SH-SY5Y (cell line): ENCODE results near the gene PLPP2.

Source experiments
- GATA2 ChIP-seq: IDR thresholded peaks from 2 replicates; pipeline ENCODE4 v1.6.1; 2011; ENCODE audit warnings: mild to moderate bottlenecking, low read depth, low read length
- GATA3 ChIP-seq: IDR thresholded peaks from 2 replicates; pipeline ENCODE4 v1.6.1; 2011; ENCODE audit warnings: low read depth, mild to moderate bottlenecking, low read length, moderate library complexity

DNA sequence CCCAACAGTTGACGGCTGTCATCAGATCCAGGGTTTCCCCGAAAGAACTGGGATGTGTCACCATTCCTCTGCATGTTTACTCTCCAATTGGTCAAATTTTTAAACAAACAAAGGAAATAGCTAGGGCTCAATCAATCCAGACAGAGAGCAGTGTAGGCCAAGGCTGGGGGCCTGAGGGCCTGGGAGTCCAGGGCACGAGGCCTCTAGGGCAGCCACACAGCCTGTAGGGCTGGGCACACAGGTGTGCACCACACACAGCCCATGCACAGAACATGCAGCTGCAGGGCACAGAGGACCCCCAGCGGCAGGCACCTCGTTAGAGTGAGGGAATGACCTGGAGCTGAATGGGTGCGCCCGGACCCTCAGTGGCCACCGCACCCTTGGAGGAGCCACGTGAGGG lies 43.9 kb upstream of the PLPP2 start:
- TF ChIP-seq GATA2 (no peak), GATA3 (no peak)
